Measurements from ENCODE around the gene CEP68. TPM values are rescaled to one million over a fixed set of nuclear protein-coding genes. Genes with fewer than 3 reads are reported as not detected.
A peak's percentile ranks its signal among the peaks of the same experiment; 100 is the strongest.
"Not testable (repeated sequence)": the region's sequence is repeated elsewhere in the genome, so short reads cannot be mapped to it uniquely, and the experiment has no call there.

The CEP68 gene
- total RNA-seq, 2 donors from 2014 or later, result 12.6 to 15.4 TPM

DNA sequence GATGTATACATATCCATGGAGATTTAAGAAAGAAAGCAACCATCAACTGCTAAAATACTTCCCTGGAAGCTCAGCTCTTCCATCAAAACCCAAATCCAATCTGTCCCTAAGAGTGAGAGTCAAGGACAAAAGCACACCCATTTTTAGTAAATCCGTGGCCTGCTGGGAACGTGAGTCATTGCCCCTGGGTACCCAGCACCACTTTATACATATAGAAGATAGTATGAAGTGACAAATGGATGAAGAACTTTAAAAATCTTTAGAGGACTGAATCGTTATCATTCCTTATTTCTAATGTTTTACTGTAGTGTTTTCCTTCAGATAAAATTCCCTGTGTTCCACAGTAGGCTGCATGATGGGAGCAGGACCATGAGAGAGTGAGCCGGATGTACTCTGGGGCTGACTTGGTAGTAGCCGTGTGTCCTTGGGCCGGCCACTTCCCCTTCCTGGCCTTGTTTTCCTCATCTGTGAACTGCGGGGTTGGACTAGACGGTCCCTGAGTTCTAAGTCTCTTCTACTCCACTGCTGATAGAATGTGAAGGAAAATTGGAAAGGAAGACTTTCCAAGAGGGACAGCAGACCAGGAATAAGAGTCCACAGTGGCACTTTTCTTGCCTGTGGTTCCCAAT, 28.5 kb upstream of the CEP68 start:
- intact Hi-C loops (cut with DNase I), result no loop called here
- DNase-seq (no peak), ATAC-seq (no peak)

DNA sequence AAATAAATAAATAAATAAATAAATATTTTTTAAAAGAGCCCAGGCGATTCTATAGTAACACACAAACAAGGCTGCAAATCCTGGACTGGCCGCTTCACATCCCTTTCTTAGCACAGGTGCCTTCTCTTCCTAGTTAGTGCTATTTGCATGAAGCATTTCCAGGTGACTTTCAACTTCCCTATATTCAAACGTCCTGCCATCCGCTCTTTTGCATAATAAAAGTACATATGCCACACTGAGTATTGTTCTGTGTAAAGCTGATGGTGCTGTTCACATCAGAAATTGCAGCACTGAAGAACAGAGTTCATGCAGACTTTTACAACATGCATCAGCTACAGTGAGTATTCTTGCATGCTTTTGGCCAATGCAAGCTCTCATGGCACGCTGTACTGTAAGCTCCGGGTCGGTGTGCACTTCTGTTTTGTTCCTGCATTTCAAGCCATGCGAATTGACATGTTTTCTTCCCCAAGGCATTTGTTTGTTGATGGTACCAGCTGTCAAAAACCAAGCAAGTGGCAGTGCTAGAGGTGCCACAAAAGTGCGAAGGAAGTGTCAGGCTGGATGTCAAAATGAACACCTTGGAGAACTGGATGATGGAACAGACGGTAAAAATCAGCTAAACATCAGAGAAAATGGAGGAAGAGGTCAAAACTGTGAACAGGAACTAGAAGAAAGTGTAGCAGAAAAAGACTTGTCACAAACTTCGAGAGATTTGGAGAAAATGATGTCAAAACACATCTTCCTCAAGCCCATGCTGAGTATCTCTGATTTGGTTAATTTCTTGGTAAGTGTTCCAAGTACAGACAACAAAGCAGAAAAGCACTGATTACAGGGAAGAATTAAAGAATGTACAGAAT, 25.5 kb upstream of the CEP68 start:
- DNase-seq (no peak), ATAC-seq (no peak)
- intact Hi-C loops (cut with DNase I), result no loop called here

DNA sequence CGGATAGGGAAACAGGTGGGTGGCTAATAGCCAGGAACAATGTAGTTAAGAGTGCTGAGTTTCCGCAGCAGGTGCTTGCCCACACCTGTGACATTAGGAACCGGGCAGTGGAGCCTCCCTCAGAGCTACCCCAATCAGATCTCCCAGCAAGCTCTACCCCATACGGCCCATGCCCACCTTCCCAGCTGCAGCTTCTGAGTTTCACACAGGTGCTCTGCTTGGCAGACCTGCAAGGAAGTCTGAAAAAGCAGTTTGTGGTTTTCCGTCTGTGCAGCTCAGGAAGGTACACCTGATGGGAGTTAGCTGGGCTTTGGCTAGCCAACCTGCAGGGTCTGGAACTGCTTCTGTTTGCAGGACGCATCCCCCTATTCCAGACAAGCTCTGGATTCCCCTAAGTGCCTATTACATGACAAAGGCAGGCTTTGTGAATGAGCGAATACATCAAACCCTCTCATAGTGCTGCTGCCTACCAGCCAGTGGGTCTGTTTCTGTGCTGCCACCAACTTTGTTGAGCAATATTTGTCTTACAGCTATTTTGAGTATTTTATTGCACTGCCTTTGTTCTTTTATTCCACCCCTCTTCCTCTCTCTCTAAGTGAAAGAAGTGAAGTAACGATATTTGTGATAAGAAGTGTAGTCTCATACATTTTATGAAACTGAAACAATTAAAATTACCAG, 24.7 kb upstream of the CEP68 start:
- no peak for DNase-seq
- ATAC-seq, result no peak
- intact Hi-C loops (cut with DNase I), result no loop called here

DNA sequence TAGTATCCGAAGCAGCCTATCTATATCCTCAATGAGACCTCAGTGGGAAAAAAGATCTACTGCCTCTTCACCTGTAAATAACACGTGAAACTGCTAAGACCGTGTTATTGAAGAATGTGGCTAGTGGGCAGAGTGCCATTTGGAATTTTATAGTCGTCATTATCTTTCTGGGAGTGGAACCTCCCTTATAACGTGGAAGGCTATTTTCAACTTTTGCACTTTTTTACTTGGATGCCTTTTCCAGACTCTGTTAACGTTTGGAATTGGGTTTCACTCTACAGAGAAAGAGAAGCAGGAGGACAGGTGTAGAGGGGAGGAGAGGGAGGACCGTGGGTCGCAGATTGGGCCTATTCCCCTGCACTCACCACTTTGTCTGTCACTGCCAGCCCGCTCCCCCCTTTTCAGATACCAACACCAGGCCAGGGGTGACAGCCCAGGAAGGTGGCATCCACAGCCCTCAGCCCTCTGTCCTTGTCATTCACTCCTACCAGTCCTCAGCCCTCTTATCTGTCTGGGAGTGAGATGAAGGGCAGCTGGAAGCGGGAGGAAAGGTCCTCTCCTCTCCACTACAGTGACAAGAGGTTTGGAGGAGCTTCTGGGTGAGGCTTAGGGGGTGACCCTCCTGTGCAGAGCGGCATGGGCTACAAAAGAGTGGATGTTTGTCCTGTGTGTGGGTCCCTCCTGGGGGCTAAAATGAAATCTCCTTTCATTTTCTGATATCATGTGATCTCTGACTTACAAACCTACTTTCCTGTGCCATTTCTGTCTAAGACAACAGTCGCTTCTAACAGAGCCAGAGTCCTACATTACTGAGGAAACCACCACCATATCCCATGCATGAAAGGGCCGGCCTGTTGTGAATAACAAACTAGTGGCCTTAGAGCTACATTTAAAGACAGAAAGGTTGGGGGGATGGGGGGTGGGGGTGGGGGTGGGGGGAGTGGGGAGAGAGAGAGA, 23.9 kb upstream of the CEP68 start:
- no peak for DNase-seq
- intact Hi-C loops (cut with DNase I), result no loop called here
- peak; percentile 73 to 86 for ATAC-seq

DNA sequence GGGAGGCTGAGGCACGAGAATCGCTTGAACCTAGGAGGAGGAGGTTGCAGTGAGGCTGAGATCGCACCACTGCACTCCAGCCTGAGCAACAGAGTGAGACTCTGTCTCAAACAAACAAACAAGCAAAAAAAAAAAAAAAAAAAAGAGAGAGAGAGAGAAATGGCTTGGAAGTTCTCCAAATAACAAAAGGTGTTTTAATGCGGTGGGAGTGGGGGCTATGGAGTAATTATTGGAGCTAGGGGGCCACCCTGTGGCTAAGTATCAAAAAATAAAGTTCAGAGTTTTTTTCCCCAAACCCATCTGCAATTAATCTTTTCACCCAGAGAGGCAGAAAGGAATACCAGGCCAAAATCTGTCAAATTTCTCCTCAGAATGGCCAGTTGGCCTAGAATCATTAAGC, 23.0 kb upstream of the CEP68 start:
- intact Hi-C loops (cut with DNase I), result no loop called here
- DNase-seq (no peak), ATAC-seq (no peak)

GRCh38 chr2:65033667-65034066, 22.5 kb upstream of the CEP68 start:
- intact Hi-C loops (cut with DNase I); ATAC-seq; DNase-seq: not testable (repeated sequence)

DNA sequence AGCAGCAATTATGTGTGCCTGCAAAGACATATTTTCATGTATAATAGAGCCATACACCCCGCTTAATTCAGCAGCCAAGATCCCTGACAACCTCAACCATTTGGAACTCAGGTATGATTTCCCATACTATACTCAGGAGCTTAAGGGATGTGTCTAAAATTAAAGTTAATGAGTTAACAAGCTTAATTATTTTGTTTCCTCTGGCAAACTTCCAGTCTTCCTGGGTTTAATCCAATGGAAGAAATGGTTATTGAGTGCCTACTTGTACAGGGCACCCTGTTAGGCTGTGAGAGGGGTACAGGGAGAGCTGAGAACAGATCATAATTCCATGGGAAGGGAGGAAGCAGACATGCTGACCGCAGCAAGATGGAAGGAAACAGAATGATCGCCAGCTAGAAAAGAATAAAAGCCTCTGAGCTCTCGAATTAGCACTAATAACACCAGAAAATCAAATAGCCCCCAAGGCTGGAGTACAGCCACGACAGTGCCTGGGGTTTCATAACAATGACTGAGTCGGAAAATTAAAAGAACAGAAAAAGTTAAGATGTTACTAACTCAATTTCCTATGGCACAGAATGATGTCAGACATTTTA, 20.8 kb upstream of the CEP68 start:
- intact Hi-C loops (cut with DNase I), result no loop called here
- no peak for ATAC-seq
- no peak for DNase-seq

- intact Hi-C loops (cut with DNase I), result no loop called here
- no peak for DNase-seq
- no peak for ATAC-seq
These were observed 19.0 kb upstream of the CEP68 start for GRCh38 chr2:65037178-65037577.

DNA sequence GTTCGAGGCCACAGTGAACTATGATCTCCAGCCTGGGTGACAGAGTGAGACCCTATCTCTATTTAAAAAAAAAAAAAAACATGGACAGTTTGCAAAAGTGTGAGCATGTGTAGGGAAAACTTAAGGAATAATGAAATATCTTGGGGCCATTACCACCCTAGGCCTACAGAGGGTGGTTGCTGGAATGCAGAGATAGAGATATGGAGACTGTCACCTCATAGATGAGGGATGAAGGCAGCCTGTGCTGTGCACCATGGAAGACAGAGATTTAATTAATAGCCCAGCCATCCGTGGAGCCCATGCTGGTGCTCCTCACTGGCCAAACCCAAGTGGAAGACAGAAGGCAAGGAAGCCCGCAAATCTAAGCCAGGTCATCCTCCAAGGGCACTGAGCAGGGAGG, 16.6 kb upstream of the CEP68 start:
- intact Hi-C loops (cut with DNase I), result loop anchor here (2.0 to 5.0 kb wide), 3 partner anchors 52 to 123 kb away; partner anchors contain the start of gene SLC1A4 (in 1 of the 2)
- DNase-seq (no peak), ATAC-seq (no peak)

- ATAC-seq (peak; percentile 95 to 97), DNase-seq (peak; percentile 86)
- intact Hi-C loops (cut with DNase I), result loop anchor here (2.0 to 5.0 kb wide), 3 partner anchors 53 to 124 kb away; partner anchors contain the start of gene SLC1A4 (in 1 of the 2)
These were observed 15.6 kb upstream of the CEP68 start for GRCh38 chr2:65040400-65041261.

GRCh38 chr2:65043001-65043400, 13.2 kb upstream of the CEP68 start:
- intact Hi-C loops (cut with DNase I), result loop anchor here (5.0 kb wide), 2 partner anchors 56 to 126 kb away; partner anchors contain the start of gene SLC1A4 (in 1 of the 2)
- DNase-seq (no peak), ATAC-seq (no peak)

DNA sequence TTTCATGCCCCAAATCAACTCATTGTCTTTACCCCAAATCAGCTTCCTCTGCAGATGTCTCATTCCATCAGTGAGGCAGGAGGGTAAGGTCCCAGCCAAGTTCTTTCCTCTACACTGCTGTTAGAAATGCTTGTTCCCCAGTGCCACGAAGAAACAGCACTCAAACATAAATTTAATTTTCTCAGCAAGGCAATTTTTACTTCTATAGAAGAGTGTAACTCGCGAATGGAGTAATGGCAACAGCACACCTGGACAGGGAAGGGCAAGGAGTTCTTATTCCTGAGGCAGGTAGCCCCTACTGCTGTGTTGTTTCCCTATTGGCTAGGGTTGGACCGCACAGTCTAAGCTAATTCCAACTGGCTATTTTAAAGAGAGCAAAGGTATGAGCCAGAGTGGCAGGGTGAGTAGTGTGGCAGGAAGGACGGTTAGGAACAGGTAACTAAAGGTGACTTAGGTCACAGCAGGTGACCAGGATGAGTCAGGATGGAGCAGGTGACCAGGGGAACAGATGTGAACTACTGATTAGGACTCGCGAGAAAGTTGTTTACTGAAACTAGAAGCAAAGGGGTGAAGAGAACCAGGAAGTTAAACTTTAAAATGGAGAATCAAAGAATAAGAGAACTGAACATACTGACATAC, 12.0 kb upstream of the CEP68 start:
- intact Hi-C loops (cut with DNase I), result loop anchor here (5.0 kb wide), 2 partner anchors 57 to 127 kb away; partner anchors contain the start of gene SLC1A4 (in 1 of the 2)
- DNase-seq (no peak), ATAC-seq (no peak)

- intact Hi-C loops (cut with DNase I), result no loop called here
- ATAC-seq, result no peak
- no peak for DNase-seq
These were observed 10.6 kb upstream of the CEP68 start for GRCh38 chr2:65045651-65046050.

DNA sequence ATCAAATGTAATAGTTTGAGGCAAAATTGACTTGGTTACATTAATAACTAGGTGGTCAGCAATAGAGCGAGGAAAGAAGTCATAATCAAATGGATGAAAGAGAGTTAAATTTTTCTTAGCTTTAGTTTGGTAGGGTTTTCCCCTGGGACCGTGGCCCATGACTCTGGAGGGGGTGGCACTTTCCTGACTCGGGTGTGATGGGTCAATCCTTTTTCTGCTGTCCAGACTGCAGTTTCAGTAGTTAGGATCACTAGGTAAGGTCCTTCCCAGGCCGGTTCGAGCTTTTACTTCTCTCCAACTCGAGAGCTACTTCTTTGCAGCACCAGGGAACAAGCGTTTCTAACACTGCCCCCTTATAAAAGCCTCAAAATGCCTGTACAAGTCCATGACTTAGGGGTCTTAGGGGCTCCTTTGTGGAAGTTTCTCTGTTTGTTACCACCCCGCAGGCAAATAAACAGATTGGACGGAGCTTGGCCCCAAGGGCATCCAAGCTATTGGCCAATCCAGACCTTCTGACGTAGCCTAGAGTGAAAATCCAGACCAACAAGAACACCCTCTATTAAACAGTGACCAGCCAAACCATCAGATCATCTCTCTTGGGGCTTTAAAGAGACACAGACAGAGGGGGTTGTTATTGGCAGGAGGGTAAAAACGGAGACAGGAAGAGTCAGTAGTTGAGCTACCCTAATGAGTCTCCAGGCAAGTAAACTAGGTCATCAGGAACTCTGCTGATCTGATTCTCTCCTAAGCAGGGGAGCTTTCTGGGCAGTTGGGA, 9.4 kb upstream of the CEP68 start:
- ATAC-seq (peak; percentile 83 to 89), DNase-seq (no peak)
- intact Hi-C loops (cut with DNase I), result no loop called here

GRCh38 chr2:65049010-65049639, 7.1 kb upstream of the CEP68 start:
- no peak for ATAC-seq
- DNase-seq, result no peak
- intact Hi-C loops (cut with DNase I), result no loop called here

- ATAC-seq (no peak), DNase-seq (no peak)
- intact Hi-C loops (cut with DNase I), result no loop called here
These were observed 5.3 kb upstream of the CEP68 start for GRCh38 chr2:65050931-65051330.
